Right hindlimb (tissue), 1 donor: ENCODE measurements around the gene ENC1.

ENCODE experiments used
- DNase-seq: peaks from one replicate; pipeline ENCODE4 v3.0.0-alpha.2; 2018

ENC1 gene

GRCh38 chr5:74630453-74631066 is 10.0 kb downstream of the ENC1 start:
- DNase-seq: no peak

- DNase-seq: peak; percentile 57
These were observed 11.2 kb downstream of the ENC1 start for GRCh38 chr5:74629326-74629725.

GRCh38 chr5:74628359-74628758 is 12.2 kb downstream of the ENC1 start:
- no peak for DNase-seq

GRCh38 chr5:74627646-74628279 is 12.8 kb downstream of the ENC1 start:
- no peak for DNase-seq

- DNase-seq: no peak
These were observed 13.9 kb downstream of the ENC1 start for GRCh38 chr5:74626386-74627222.

GRCh38 chr5:74625742-74626241 is 14.7 kb downstream of the ENC1 start:
- DNase-seq: no peak

- no peak for DNase-seq
These were observed 15.5 kb downstream of the ENC1 start for GRCh38 chr5:74624931-74625505.

- DNase-seq: no peak
These were observed 16.0 kb downstream of the ENC1 start for GRCh38 chr5:74624501-74624900.

GRCh38 chr5:74623748-74624408 is 16.6 kb downstream of the ENC1 start:
- no peak for DNase-seq

- DNase-seq: no peak
These were observed 17.4 kb downstream of the ENC1 start for GRCh38 chr5:74623006-74623611.

GRCh38 chr5:74622122-74622521 is 18.4 kb downstream of the ENC1 start:
- no peak for DNase-seq

- no peak for DNase-seq
These were observed 19.0 kb downstream of the ENC1 start for GRCh38 chr5:74621492-74621891.

- DNase-seq: no peak
These were observed 21.2 kb downstream of the ENC1 start for GRCh38 chr5:74619308-74619707.

GRCh38 chr5:74618106-74618505 is 22.4 kb downstream of the ENC1 start:
- no peak for DNase-seq

- no peak for DNase-seq
These were observed 23.3 kb downstream of the ENC1 start for GRCh38 chr5:74617202-74617601.

- no peak for DNase-seq
These were observed 24.0 kb downstream of the ENC1 start for GRCh38 chr5:74616236-74617146.

GRCh38 chr5:74613283-74613682 is 27.2 kb downstream of the ENC1 start:
- no peak for DNase-seq

GRCh38 chr5:74612045-74612444 is 28.5 kb downstream of the ENC1 start:
- DNase-seq: no peak

- no peak for DNase-seq
These were observed 31.6 kb downstream of the ENC1 start for GRCh38 chr5:74608736-74609601.

GRCh38 chr5:74605759-74606158 is 34.8 kb downstream of the ENC1 start:
- DNase-seq: no peak
